Activated CD4-positive, alpha-beta T cell treated with anti-CD3 and anti-CD28 coated beads for 36 hours (primary cell): ENCODE results near the gene ACOT7. TPM values are rescaled to one million over a fixed set of nuclear protein-coding genes. Genes with fewer than 3 reads are reported as not detected.

ENCODE experiments used
- ATAC-seq: fragments of 200-7000 bp; cut with Tn5 transposase; one replicate; pipeline ENCODE4 v1.10.0; 2021; ENCODE audit warnings: mild to moderate bottlenecking, moderate library complexity
- CTCF ChIA-PET: fragments of 350-600 bp; sonication (Branson Sonifier 250); formaldehyde crosslinking; loops from one replicate; lab custom pipeline; 2021; ENCODE audit warnings: antibody characterized with exemption; lab: Charles Lee
- POLR2A ChIA-PET: fragments of 350-600 bp; sonication (Branson Sonifier 250); formaldehyde crosslinking; loops from one replicate; lab custom pipeline; 2021; ENCODE audit warnings: antibody characterized with exemption, inconsistent platforms; lab: Charles Lee
- DNase-seq: peaks from one replicate; pipeline ENCODE4 v3.0.0-alpha.2; 2020
- H3K27ac Mint-ChIP-seq: one replicate; pipeline ENCODE4 v1.8.0; 2021; ENCODE audit warnings: mixed read lengths
- H3K27me3 Mint-ChIP-seq: one replicate; pipeline ENCODE4 v1.8.0; 2021; ENCODE audit warnings: mixed read lengths
- H3K36me3 Mint-ChIP-seq: one replicate; pipeline ENCODE4 v1.8.0; 2021; ENCODE audit warnings: low read depth, mixed read lengths
- H3K4me1 Mint-ChIP-seq: one replicate; pipeline ENCODE4 v1.8.0; 2021; ENCODE audit warnings: mixed read lengths
- H3K4me3 Mint-ChIP-seq: one replicate; pipeline ENCODE4 v1.8.0; 2021; ENCODE audit warnings: mild to moderate bottlenecking, moderate library complexity, mixed read lengths
- H3K9me3 Mint-ChIP-seq: one replicate; pipeline ENCODE4 v1.8.0; 2021; ENCODE audit warnings: low read depth, mixed read lengths
- intact Hi-C, 2 experiments: fragments of 100-400 bp; cut with DNase I in 1 of 2; cut with micrococcal nuclease in 1 of 2; formaldehyde crosslinking; loops; one replicate each; pipeline versions ENCODE4 v1.14.2 to v1.15.1; 2022 to 2024; cut with DNase I, micrococcal nuclease
- total RNA-seq, 2 experiments: library from RNA; stranded (reverse); gene quantifications; one replicate each; pipeline ENCODE4 v1.2.3, GENCODE V29; 2021

The ACOT7 gene
- total RNA-seq, 2 experiments from 2014 or later: 93.8 to 99.2 TPM

DNA sequence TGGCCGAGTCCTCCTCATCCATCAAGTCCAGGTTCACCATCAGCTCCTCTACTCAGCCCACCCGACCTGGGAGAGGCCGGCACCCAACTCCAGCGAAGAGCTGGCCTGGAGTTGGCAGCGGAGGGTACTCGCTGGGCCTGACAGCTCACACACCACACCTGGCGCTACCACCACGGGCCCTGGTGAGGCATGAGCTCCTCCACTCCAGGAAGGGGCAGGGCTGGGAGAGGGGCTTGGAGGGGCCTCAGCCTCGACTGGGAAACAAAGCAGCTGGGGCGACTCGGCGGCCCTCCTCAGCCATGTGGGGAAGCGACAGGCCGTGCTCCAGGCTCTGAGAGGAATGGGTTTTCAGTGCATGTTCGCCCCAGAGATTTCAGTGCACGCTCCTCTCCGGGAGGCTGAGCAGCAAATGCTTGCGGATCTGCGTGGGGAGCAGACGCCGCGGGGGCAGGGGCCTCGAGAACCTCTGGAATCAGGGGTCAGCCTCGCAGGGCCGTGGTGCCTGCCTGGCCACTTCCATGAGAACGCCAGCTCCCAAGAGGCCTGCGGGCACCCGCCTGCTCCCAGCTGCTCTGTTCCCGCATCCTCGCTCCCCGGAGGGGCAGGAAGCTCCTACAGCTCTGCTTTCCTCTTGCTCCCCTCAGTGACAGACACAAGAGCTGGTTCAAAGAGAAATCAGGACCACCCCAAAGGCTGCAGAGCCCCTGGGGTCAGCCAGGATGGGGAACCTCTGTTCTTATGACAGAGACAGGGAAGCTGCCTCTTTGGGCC is 113.8 kb downstream of the ACOT7 start:
- no peak for DNase-seq
- no peaks in the 10 kb centered on the region for H3K36me3 Mint-ChIP-seq
- H3K27me3 Mint-ChIP-seq: no peaks in the 10 kb centered on the region
- ChIA-PET CTCF (interaction anchor here (0.6 to 1.4 kb wide), 4 partner anchors 19 to 32 kb away, joined by 3 read pairs; no protein-coding TSS in a partner anchor), POLR2A (no interaction called here)
- H3K9me3 Mint-ChIP-seq: no peaks in the 10 kb centered on the region
- no peak overlapping the region for H3K27ac Mint-ChIP-seq
- H3K4me1 Mint-ChIP-seq: no peaks in the 10 kb centered on the region
- intact Hi-C loops: no loop called here
- H3K4me3 Mint-ChIP-seq: no peak overlapping the region
- ATAC-seq: no peak

DNA sequence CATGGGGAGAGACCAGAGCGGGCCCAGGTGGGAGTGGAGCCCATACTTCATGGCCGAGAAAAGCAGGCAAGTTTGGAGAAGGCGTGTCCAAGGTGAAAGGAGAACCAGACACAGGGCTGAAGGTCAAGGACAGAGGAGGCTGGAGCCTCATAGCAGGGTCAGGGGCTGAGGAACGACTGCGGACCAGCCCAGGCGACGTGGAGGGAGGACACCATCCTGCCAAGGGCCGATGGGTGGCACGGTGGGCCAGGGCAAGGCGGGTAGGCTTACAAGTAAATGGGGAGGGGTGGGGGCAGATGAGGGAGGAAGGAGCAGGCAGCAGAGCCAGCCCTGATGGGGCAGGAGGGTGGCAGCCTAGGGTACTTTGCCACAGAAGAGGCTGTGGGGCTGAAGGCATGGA is 114.5 kb downstream of the ACOT7 start:
- Mint-ChIP-seq H3K9me3 (no peaks in the 10 kb centered on the region), H3K27me3 (no peaks in the 10 kb centered on the region), H3K27ac (no peak overlapping the region), H3K36me3 (no peaks in the 10 kb centered on the region), H3K4me3 (no peak overlapping the region), H3K4me1 (no peaks in the 10 kb centered on the region)
- no peak for ATAC-seq
- DNase-seq: no peak
- intact Hi-C loops: no loop called here
- ChIA-PET CTCF (interaction anchor here (1.4 kb wide), 1 partner anchor 31 kb away, joined by 3 read pairs; no protein-coding TSS in a partner anchor), POLR2A (no interaction called here)

- DNase-seq (no peak), ATAC-seq (no peak)
- Mint-ChIP-seq H3K4me3 (no peak overlapping the region), H3K9me3 (no peaks in the 10 kb centered on the region), H3K4me1 (no peaks in the 10 kb centered on the region), H3K27me3 (no peaks in the 10 kb centered on the region), H3K27ac (no peak overlapping the region), H3K36me3 (no peaks in the 10 kb centered on the region)
- CTCF ChIA-PET: no interaction called here
- POLR2A ChIA-PET: no interaction called here
- intact Hi-C loops: no loop called here
These were observed 115.3 kb downstream of the ACOT7 start for GRCh38 chr1:6278263-6278662.

- no peaks in the 10 kb centered on the region for H3K9me3 Mint-ChIP-seq
- intact Hi-C loops: no loop called here
- H3K27ac Mint-ChIP-seq: no peak overlapping the region
- ChIA-PET CTCF (interaction anchor here (0.6 kb wide), 1 partner anchor 56 kb away, joined by 3 read pairs; no protein-coding TSS in a partner anchor), POLR2A (interaction anchor here (0.6 kb wide), 1 partner anchor 12 kb away, joined by 4 read pairs; no protein-coding TSS in a partner anchor)
- ATAC-seq (no peak), DNase-seq (no peak)
- H3K4me1 Mint-ChIP-seq: no peaks in the 10 kb centered on the region
- H3K4me3 Mint-ChIP-seq: no peak overlapping the region
- H3K27me3 Mint-ChIP-seq: no peaks in the 10 kb centered on the region
- no peaks in the 10 kb centered on the region for H3K36me3 Mint-ChIP-seq
These were observed 116.6 kb downstream of the ACOT7 start for GRCh38 chr1:6276811-6277555.

- Mint-ChIP-seq H3K9me3 (no peaks in the 10 kb centered on the region), H3K4me1 (no peaks in the 10 kb centered on the region), H3K27ac (no peak overlapping the region), H3K4me3 (no peak overlapping the region), H3K27me3 (no peaks in the 10 kb centered on the region), H3K36me3 (no peaks in the 10 kb centered on the region)
- DNase-seq (no peak), ATAC-seq (no peak)
- intact Hi-C loops: no loop called here
- ChIA-PET POLR2A (no interaction called here), CTCF (no interaction called here)
These were observed 117.5 kb downstream of the ACOT7 start for GRCh38 chr1:6275826-6276782.

GRCh38 chr1:6274622-6275139 is 118.9 kb downstream of the ACOT7 start:
- H3K4me1 Mint-ChIP-seq: no peaks in the 10 kb centered on the region
- CTCF ChIA-PET: interaction anchor here (1.0 kb wide), 1 partner anchor 13 kb away, joined by 3 read pairs; no protein-coding TSS in a partner anchor
- no peaks in the 10 kb centered on the region for H3K9me3 Mint-ChIP-seq
- no peaks in the 10 kb centered on the region for H3K36me3 Mint-ChIP-seq
- POLR2A ChIA-PET: no interaction called here
- H3K27me3 Mint-ChIP-seq: no peaks in the 10 kb centered on the region
- ATAC-seq (no peak), DNase-seq (no peak)
- H3K27ac Mint-ChIP-seq: no peak overlapping the region
- intact Hi-C loops: no loop called here
- no peak overlapping the region for H3K4me3 Mint-ChIP-seq

DNA sequence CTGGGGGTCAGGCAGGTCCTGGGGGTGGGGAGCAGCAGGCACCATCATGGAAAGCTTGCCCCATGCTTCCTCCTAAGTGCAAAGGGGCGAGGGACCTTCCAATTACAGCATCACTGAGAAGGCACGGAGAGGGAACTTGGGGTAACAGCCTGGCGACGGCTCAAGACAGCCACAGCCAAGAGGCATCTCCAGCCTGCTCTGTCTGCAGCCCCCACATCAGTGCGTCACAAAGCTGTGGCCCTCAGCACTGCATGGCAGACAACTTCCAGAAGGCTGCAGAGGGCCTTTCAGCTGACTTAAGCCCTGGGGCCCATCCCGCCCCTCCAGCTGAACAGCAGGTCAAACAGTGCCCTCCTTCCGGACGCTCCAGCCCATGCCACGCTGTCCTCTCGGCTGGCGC is 119.5 kb downstream of the ACOT7 start:
- Mint-ChIP-seq H3K4me3 (no peak overlapping the region), H3K4me1 (no peaks in the 10 kb centered on the region), H3K27ac (no peak overlapping the region), H3K36me3 (no peaks in the 10 kb centered on the region), H3K9me3 (no peaks in the 10 kb centered on the region), H3K27me3 (no peaks in the 10 kb centered on the region)
- DNase-seq (no peak), ATAC-seq (no peak)
- ChIA-PET POLR2A (no interaction called here), CTCF (interaction anchor here (1.0 kb wide), 1 partner anchor 13 kb away, joined by 3 read pairs; no protein-coding TSS in a partner anchor)
- intact Hi-C loops: no loop called here

- H3K9me3 Mint-ChIP-seq: no peaks in the 10 kb centered on the region
- H3K27me3 Mint-ChIP-seq: no peaks in the 10 kb centered on the region
- no peak overlapping the region for H3K27ac Mint-ChIP-seq
- no peaks in the 10 kb centered on the region for H3K4me1 Mint-ChIP-seq
- no peaks in the 10 kb centered on the region for H3K36me3 Mint-ChIP-seq
- intact Hi-C loops: no loop called here
- ChIA-PET POLR2A (no interaction called here), CTCF (no interaction called here)
- no peak overlapping the region for H3K4me3 Mint-ChIP-seq
- no peak for ATAC-seq
- no peak for DNase-seq
These were observed 120.1 kb downstream of the ACOT7 start for GRCh38 chr1:6273380-6273891.

DNA sequence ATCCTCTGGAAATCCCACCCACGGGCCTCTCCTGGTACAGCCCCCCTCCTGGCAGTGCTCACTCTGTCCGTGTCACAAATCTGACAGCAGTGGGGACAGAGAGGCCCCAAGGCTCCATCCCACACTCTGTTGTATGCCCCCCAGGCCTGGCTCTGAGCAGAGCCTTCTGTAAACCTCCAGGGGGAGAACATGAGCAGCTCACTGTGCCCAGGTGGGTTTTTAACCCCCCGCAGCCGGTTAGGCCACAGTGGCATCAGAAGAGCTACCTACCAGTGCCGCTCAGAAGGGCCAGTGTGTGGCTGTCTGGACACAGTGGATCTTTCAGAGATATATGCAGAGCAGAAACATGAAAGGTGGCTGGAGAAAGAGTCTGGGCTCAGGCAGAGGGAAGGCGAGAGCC is 120.7 kb downstream of the ACOT7 start:
- POLR2A ChIA-PET: no interaction called here
- DNase-seq: no peak
- no peak overlapping the region for H3K4me3 Mint-ChIP-seq
- no peak for ATAC-seq
- H3K9me3 Mint-ChIP-seq: no peaks in the 10 kb centered on the region
- H3K36me3 Mint-ChIP-seq: no peaks in the 10 kb centered on the region
- CTCF ChIA-PET: no interaction called here
- no peaks in the 10 kb centered on the region for H3K27me3 Mint-ChIP-seq
- H3K27ac Mint-ChIP-seq: no peak overlapping the region
- no peaks in the 10 kb centered on the region for H3K4me1 Mint-ChIP-seq
- intact Hi-C loops: no loop called here

GRCh38 chr1:6272452-6272851 is 121.1 kb downstream of the ACOT7 start:
- no peaks in the 10 kb centered on the region for H3K4me1 Mint-ChIP-seq
- ChIA-PET POLR2A (no interaction called here), CTCF (no interaction called here)
- H3K27ac Mint-ChIP-seq: no peak overlapping the region
- no peak for DNase-seq
- no peak for ATAC-seq
- intact Hi-C loops: no loop called here
- no peaks in the 10 kb centered on the region for H3K27me3 Mint-ChIP-seq
- no peaks in the 10 kb centered on the region for H3K36me3 Mint-ChIP-seq
- H3K4me3 Mint-ChIP-seq: no peak overlapping the region
- H3K9me3 Mint-ChIP-seq: no peaks in the 10 kb centered on the region

GRCh38 chr1:6271554-6271953 is 122.0 kb downstream of the ACOT7 start:
- H3K9me3 Mint-ChIP-seq: no peaks in the 10 kb centered on the region
- ATAC-seq: no peak
- H3K4me3 Mint-ChIP-seq: no peak overlapping the region
- no peaks in the 10 kb centered on the region for H3K27me3 Mint-ChIP-seq
- ChIA-PET CTCF (no interaction called here), POLR2A (no interaction called here)
- no peaks in the 10 kb centered on the region for H3K4me1 Mint-ChIP-seq
- no peak overlapping the region for H3K27ac Mint-ChIP-seq
- no peaks in the 10 kb centered on the region for H3K36me3 Mint-ChIP-seq
- intact Hi-C loops: no loop called here
- DNase-seq: no peak
